ENCODE data around the gene KIF4A.
"Not testable (repeated sequence)": the region's sequence is repeated elsewhere in the genome, so short reads cannot be mapped to it uniquely, and the experiment has no call there.

GRCh38 chrX:70400181-70400580, 110.3 kb downstream of the KIF4A start:
- TF ChIP-seq CTCF (optimal IDR thresholded peaks at IDR 0.05 in 1 of 3, IDR thresholded peaks at IDR 0.05 in 1 of 3, conservative IDR thresholded peaks at IDR 0.05 in 1 of 3; ENCODE audit: extremely low read depth in 1 of 3, insufficient read depth in 2 of 3, low read length in 3 of 3); EZH2 (IDR thresholded peaks at IDR 0.05; ENCODE audit: low read length): not testable (repeated sequence)
